Activated CD4-positive, alpha-beta T cell treated with anti-CD3 and anti-CD28 coated beads, Interleukin-2, amount 50 U/mL, for 48 hours (primary cell): ENCODE measurements around the gene TSPAN1.

Experiments
- DNase-seq, 2 experiments: peaks; one replicate each; pipeline ENCODE4 v3.0.0-alpha.2; 2020

The TSPAN1 gene

DNA sequence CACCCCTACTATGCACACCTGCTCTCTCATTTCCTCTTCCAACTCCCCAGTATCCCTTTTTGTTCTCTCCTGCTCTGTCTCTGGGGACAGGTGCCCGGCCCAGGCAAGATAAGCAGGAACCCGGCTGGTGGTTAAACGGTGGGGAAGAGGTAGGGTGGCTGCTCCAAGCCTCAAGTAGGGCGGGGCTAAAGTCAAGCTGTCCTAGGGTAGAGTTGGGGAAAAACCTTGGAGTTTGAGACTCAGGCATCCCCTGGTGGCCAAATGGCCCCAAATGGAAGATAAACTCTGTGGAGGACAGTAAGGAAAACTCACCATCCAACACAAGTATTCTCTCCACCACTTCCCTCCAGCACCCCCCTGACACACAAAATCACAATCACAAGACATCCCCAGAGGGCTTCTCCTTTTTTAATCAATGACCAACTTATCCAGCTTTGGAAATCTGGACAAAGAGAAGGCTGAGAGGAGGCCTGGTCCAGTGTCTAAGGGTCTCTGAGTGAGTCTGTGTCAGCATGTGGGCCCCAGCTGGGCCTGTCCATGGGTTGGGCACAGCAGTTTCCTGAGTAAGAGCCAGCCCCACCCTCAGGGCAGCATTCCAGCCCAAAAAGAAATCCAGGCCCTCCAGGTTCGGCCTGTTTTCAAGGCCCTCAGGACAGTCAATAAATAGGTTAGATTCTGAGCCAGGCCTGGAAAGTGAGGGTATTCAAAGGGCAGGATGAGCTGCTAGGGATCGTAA is 13.6 kb downstream of the TSPAN1 start:
- no peak for DNase-seq

DNA sequence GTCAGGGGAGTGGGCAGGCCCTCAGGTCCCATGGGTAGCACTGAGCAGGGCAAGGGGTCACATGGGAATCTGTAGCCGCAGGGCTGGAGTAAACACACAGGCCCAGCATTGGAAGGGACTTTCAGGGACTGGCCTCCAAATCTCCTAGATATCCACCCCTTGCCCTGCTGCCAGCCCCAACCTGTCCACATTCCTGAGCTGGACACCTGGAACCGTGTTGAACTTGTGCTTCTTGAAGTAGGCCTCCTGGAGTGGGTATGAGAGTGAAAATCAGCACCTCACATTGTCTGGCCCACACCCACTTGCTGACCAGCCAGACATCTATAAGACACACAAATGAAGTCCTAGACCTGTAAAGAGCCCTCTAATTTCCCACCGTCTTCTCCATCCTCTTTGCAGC is 15.7 kb downstream of the TSPAN1 start:
- DNase-seq = no peak

DNA sequence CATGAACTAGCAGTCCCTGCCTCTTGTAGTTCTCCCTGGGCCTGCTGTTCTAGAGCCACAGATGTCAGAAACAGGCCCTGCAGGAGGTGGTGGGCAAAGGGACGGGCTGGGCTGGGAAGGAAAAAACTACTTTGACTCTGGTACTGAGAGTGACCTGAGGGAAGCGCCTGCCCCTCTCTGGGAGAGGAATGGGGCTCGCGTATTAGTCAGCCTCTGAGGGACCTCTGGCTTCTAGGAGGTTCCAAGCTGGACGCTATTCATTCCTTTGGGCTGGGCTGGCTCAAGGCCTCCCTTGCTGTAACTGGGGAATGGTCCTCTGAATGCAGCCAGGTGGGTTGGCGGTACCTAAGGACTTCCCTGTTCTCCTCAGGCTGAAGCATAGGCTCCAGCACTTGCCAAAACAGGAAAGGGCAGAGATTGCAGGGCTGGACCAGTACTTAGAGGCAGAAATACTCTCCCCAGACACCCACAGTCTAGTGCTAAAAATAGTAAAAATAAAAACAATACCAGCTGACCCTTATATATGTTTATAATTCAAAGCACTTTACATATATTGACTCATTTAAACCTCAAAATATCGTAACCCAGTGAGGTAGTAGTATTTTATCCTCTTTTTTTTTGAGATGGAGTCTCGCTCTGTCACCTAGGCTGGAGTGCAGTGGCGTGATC is 16.3 kb downstream of the TSPAN1 start:
- no peak for DNase-seq

DNA sequence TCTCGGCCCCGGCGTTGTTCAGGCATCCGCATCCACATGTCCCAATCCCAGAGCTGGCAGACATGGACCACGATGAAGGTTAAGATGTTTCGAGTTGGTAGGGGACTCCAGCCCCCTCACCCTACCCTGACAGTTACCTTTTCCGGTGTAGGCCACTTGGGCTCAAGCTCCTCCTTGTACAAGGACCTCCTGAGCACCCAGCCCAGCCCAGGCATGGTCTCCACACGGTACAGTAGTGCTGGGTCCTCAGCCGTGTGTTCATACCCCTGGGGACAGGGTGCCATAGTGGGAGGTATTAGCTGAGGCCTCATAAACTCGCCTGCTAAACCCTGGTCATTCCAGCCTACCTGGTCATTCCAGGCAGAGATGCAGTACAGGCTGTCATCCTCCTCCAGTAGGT is 17.3 kb downstream of the TSPAN1 start:
- no peak for DNase-seq

DNA sequence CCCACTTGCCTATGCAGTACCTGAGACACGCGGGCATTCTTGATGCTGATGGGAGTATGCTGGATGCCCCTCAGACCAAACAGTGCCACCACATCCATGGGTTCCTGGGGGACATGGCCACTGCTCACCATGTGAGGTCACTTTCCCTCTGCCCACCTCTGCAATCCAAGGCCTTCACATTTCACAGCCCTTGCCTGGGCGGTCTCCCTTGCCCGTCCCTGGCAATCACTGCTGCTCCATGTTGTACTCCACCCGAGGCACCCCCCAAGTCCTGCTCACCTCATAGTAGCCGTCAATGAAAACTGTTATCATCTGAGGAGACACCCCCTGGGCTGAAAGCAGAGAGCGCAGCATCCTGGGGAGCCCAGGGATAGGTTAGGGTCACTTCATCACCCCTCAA is 18.4 kb downstream of the TSPAN1 start:
- no peak for DNase-seq

DNA sequence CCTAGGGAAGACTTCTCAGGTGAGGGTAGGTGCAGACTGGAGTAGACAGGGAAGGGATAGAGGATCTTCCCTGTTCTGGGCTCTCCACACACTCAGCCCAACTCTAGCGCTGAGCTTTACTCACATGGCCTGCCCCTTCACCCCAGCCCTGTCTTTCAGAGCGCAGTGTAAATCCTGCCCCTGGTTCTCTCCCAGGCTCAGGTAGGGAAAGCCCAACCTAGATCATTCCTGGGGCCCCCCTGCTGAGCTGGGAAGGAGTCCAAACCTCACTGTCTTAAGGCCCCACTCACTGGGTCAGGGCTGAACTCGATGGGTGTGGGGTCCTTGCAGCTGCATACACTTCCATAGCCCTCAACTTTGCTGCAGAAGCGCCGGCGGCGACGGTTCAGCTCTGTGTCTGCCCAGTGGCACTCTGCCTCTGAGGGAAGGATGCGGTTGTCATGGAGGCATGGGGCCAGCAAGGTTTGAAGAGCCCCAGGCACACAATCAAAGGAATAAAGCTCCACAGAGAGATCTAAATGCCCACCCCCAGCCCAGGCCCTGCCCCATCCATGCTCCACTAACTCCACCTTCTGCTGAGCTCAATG is 19.2 kb downstream of the TSPAN1 start:
- no peak for DNase-seq

DNA sequence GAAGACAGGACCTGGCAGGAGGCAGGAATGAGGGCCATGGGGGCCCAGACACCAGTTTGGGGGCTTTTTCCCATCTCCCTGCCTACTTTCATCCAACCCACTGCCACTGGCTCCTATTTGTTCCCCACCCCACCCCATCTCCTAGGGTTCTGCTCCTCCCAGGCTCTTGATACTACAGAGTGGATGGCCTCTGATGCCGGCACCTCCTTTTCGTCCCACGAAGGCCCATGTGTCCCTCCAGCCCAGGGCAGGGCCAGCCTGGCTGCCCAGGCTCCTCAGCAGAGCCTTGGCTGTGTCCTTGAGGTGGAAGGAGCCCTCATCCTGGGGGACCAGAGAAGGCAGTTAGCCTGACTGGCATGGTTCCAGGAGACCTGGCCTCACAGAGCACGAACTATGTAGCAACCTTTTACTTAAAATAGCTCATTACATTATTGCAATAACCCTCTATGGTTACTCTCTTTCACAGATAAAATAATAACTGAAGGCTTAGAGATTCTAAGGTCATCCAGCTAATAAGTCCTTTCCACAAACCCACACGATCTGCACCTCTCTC is 19.8 kb downstream of the TSPAN1 start:
- no peak for DNase-seq

DNA sequence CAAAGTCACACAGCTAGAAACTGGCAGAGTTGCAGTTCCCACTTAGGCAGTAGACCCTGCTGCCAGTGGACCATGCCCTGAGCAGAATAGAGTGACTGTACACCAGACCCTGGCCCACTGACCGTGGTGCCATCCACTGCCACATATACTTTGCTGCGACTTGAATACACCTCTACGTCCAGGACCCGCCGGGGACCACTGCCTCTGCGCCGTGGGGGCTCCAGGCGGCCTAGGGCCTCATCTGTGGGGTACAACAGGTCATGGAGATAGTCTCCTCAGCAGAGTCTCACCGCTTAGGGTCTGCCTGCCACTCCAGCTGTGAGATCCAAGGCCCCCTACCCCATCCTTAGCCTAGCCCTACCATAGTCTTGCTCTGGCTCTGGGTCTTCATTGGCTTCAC is 21.7 kb downstream of the TSPAN1 start:
- no peak for DNase-seq

DNA sequence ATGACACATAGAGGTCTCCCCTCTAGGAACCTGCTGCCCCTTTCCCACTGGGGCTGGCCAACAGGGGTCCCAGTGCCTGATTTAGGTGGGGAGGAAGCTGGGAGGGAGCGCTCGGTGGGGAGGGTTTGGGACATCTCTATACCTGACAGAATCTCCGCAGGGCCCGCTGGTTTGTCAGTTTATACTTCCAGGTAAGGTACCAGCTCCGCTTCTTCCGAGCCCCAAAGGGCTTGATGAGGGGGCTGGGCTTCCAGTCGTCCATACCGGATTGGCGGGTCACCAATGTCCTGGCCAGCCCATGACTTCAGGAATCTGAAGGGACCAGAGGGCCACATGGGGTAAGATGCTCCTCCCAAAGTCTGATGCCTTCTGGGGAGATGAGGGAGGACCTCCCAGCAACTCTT is 22.7 kb downstream of the TSPAN1 start:
- no peak for DNase-seq

DNA sequence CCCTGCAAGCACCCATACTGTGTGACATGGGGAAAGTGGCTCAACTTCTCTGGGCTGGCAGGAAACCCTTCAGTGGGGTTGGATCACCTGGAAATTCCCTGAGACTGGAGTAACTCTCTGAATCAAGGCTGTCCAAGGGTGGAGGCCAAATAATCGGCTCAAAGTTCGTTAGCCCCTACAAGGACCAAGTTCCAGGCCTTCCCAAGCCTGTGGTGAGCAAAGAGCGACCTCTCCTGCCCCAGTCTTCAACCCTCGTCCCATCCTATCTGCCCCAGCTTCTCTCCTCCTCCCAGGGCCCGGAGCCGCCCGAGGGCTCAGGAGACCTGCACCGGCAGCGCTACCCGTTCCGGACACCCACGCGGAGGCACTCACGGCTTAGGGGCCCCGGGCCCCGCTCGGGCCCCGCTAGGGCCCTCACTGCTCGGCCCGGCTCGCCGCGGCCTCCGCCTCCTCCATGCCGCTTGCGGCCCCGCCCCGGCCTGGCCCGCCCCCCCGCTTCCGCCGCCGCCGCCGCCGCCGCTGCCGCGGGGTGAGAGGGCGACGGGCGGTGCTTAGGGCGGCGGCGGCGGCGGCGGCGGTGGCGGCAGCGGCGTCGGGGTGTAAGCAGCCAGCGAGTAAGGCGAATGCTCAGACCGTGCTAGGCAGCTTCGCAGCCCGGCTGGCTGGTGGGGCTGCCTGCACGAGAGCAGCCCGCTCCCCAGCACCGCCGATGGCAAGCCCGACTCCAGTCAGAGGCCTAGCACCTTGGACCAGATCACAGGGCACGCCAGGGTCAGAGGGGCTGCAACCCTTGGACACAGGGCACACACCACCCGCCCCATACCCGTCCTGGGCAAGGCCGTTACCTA is 23.3 kb downstream of the TSPAN1 start, which contains the start of gene POMGNT1:
Gene POMGNT1 (minus strand): TSS at position 471 of the 848 bp plus-strand sequence. CDS start 613 bp downstream, outside the sequence.
- peak; percentile 76 for DNase-seq

DNA sequence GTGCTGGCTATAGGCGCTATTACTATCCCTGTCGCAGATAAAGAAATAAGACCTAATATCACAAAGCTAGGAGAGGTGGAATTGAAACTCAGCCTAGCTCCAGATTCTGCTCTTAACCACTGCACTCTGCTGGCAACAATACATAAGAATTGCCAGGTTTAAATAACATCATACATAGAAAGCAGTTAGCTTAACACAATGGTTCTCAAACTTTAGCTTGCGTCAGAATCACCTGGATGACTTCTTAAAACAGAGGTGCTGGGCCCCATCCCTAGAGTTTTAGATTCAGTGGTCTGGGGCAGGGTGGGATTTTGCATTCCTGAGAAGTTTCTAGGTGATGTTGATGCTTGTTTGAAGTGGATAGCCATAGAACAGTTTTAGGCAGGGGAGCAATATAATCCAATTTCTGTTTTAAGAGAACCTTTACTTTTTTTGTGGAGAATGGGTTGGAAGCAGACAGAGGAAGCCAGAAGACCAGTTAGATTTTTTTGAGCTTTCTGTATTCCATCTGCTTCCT is 24.4 kb downstream of the TSPAN1 start:
- no peak for DNase-seq

DNA sequence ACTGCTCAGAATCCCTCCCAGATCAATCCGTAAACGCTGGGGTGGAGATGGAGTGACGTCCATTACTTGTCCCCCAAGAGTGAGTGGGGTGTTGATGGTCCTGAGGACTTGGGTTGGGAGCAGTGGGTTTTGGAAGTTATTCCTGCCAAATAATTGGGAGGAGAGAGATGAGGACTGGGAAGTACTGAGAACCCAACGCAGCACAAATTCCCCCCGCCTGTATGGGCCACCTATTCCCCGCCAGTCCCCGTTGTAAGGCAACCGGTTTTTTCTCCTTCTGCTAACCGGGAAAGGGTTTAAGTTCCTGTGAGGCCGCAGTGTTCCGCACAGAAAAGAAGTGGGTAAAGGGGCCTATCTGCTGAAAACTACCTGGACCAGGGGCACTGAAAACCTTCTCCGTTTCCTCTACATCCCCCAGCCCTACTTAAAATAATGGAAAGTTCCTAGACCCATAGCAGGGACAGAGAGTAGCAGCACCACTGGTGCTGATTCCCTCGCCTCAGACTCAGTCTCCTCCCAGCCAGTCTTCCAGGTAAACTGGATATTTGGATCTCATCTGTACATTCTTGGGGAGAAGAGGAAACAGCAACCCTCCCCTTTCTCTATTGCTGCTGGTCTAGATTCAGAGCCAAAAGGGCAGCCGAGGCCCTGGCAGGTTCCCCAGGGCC is 29.0 kb downstream of the TSPAN1 start:
- DNase-seq = no peak

DNA sequence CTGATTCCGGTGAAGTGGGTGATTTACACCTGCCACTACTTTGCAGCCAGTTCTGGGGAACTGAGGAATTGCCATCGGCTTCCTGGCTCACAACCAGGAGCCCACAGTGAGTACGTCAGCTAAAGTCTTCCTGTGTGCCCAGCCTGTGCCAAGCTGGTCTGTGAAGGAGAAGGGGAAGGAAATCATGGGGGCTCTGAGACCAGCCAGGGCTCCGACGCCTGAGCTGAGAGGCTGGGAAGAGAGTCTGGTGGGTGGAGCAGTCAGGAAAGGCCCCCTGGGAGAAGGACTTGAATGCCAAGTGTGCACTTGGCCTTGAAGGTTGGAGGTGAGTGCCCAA is 29.5 kb downstream of the TSPAN1 start:
- no peak for DNase-seq

DNA sequence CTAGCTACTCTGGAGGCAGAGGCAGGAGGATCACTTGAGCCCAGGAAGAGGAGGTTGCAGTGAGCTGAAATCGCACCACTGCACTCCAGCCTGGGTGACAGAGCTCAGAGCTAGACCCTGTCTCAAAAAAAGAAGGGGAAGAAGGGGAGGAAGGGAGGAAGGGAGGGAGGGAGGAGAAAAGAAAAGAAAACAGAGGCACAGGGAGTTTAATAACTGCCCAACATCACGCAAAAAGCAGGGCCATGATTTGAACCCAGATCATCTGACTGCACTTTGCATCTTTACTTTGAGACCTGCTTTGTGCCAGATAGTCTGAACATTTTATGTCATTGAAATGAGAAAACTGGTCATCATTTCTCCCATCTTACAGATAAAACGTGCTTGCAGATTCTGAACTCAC is 30.3 kb downstream of the TSPAN1 start:
- no peak for DNase-seq

DNA sequence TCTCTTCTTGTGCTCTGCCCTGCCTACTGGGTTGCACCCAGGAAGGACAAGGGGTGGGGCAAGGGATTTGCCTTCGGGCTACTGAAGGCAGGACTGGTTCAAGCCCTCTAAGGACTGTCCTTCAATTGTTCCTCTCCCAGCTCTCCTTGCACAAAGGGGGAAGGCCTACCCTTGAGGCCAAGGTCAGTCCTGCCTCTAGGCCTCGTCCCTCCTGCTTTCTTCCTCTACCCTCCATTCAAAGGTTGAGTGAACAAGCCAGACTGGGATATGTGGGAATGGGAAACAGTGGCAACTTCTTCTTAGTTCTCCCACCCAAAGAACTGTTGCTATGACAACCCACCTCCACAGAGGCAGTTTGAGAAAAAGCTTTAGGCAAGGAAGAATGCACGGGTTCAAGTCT is 30.9 kb downstream of the TSPAN1 start:
- DNase-seq = no peak

DNA sequence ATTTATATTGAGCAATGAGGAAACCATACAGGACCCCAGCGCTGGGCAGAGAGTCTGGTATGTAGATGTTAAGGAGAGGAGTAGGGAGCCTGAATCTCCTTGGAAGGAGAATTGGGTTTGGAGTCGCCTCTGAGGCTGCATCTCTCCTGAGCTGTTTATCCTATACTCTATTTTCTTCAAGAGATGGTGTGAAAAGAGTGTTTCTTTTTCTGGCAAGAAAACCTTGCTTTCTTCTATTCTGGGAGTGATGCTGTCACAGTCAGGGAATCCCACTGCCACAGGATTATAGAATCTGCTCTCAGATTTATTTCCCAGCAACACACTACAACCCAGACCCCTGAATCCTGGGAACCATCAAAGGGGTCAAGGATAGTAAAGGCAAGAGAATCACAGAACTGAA is 31.5 kb downstream of the TSPAN1 start:
- no peak for DNase-seq

DNA sequence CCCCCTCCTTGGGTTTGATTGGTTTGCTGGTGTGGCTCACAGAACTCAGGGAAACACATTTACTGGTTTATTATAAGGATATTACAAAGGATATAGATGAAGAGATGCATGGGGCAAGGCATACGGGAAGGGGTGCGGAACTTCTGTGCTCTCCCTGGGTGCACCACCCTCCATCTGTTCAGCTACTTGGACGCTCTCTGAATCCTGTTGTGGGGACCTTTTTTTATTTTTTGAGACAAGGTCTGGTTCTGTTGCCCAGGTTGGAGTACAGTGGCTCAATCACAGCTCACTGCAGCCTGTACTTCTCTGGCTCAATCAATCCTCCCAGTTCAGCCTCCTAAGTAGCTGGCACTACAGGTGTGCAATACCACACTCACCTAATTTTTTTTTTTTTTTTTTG is 35.7 kb downstream of the TSPAN1 start:
- no peak for DNase-seq

DNA sequence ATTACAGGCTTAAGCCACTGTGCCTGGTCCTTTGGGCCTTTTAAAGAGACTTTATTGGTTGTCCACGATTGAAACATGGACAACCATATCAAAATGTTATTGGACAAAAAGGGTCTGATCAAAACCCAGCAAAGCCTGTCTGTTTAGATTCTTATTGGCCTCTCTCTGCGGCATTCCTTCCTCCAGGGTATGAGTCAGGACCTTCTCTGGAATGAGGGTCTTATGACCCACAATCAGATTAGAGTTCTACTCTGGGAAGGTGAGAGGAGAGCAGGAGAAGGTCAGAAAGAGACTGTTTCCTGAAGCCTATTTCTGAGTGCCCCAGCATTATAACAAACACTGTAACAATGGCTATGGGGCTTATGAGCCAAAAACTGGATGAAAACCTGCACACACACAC is 36.2 kb downstream of the TSPAN1 start:
- DNase-seq = no peak

DNA sequence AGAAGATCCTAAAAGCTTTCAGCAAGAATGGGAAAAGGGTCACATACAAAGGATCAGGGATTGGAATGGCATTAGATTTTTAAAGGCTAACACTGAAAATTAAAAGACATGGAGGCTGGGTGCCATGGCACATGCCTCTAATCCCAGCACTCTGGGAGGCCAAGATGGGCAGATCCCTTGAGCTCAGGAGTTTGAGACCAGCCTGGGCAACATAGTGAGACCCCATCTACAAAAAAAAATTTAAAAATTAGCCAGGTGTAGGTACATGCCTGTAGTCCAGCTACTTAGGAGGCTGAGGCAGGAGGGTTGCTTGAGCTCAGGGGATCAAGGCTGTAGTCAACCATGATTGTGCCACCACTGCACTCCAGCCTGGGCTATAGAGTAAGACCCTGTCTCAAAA is 40.6 kb downstream of the TSPAN1 start:
- DNase-seq = no peak

DNA sequence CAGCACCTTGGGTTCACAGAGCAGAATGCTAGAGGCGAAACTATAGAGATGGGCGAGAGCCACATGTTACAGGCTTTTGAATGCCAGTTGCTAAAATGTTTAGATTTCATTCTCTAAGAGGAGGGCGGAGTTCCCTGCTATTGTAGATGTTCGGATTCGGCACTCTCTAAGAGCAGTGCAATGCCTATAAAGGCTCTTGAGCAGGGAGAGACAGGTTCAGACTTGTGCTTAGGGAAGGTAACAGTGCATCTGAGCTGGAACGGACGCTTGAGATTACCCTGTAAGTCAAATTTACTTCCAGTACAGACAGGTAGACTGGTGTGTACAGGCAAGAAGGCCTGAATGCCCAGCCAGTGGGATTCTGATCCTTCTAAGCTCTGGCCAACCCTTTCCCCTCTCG is 43.6 kb downstream of the TSPAN1 start:
- DNase-seq = no peak

DNA sequence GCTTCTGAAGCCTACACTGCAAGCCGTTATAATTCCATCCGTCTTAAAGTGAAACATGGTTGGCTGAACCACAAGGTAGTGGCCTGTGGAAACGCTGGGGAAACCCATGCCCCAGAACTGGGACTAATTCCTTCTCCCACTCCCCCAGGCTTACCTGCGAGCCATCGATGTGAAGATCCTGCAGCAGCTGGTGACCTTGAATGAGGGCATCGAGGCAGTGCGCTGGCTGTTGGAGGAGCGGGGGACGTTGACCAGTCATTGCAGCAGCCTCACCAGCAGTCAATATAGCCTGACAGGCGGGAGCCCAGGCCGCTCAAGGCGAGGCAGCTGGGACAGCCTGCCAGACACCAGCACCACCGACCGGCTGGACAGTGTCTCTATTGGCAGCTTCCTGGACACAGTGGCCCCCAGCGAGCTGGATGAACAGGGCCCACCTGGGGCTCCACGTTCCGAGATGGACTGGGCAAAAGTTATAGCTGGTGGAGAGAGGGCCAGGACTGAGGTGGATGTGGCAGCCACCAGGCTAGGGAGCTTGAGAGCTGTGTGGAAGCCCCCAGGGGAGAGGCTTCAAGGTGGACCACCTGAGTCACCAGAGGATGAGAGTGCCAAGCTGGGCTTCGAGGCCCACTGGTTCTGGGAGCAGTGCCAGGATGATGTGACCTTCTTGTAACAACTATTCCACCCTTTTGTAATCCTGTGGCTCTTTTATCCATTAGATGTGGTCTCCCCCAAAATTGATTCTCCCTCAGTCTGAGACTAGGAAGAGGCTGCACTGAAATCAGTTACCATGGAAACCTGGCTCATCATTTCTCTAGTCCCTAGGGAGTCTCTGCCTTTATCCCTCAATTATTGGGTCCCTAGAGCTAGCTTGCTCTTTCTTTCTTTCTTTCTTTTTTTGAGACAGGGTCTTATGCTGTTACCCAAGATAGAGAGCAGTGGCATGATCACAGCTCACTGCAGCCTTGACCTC is 44.9 kb downstream of the TSPAN1 start:
- DNase-seq = no peak
